SK-N-SH (cell line): ENCODE measurements around the gene THUMPD3. TPM values are rescaled to one million over a fixed set of nuclear protein-coding genes. Genes with fewer than 3 reads are reported as not detected.
A peak's percentile ranks its signal among the peaks of the same experiment; 100 is the strongest.

Experiments
- CTCF ChIA-PET: fragments of 300-600, 350-600 bp; formaldehyde crosslinking; extraction: SDS; loops from one replicate; lab custom pipeline; 2021; lab: Yijun Ruan, JAX
- POLR2A ChIA-PET: fragments of 350-600 bp; sonication (Branson Sonifier 250); formaldehyde crosslinking; extraction: SDS; loops from one replicate; lab custom pipeline; 2020; ENCODE audit warnings: antibody characterized with exemption, inconsistent platforms; lab: Yijun Ruan, JAX
- DNase-seq: peaks from one replicate; pipeline ENCODE4 v3.0.0; 2012
- H2AFZ ChIP-seq: fragments of 200-600 bp; sonication (generic); 2 replicates; pipeline ENCODE4 v1.8.1; 2016; ENCODE audit warnings: antibody characterized with exemption, mild to moderate bottlenecking, low read depth
- H3F3A ChIP-seq: fragments of 200-600 bp; sonication (generic); replicated peaks from 2 replicates; pipeline ENCODE3; 2016; ENCODE audit warnings: antibody characterized with exemption, mild to moderate bottlenecking; ENCODE audit not compliant: insufficient read depth
- H3K27ac ChIP-seq, 2 experiments: fragments of 200-500 bp in 1 of 2; fragments of 200-600 bp in 1 of 2; sonication (Bioruptor generic) in 1 of 2; sonication (generic), shearing (Covaris generic) in 1 of 2; 2 replicates each; pipeline versions ENCODE4 v1.5.1 to v1.6.1; 2014 to 2016; ENCODE audit warnings: low read depth in 2 of 2, inconsistent platforms in 1 of 2, low read length in 1 of 2, mild to moderate bottlenecking in 1 of 2, mixed read lengths in 1 of 2
- H3K27me3 ChIP-seq: fragments of 200-600 bp; sonication (generic), shearing (Covaris generic); 2 replicates; pipeline ENCODE4 v1.6.1; 2016; ENCODE audit warnings: mixed run types; ENCODE audit not compliant: insufficient read depth
- H3K36me3 ChIP-seq, 2 experiments: fragments of 200-500 bp in 1 of 2; fragments of 200-600 bp in 1 of 2; sonication (Bioruptor generic) in 1 of 2; sonication (generic) in 1 of 2; replicated peaks in 1 of 2; 2 replicates each; pipeline versions ENCODE3 to v1.5.1; 2014 to 2016; ENCODE audit warnings: low read length in 1 of 2, mild to moderate bottlenecking in 1 of 2; ENCODE audit not compliant: insufficient read depth in 2 of 2, control insufficient read depth in 1 of 2
- H3K4me1 ChIP-seq, 2 experiments: fragments of 200-500 bp in 1 of 2; fragments of 200-600 bp in 1 of 2; sonication (Bioruptor generic) in 1 of 2; sonication (generic), shearing (Covaris generic) in 1 of 2; 2 replicates each; pipeline versions ENCODE4 v1.5.1 to v1.6.1; 2014 to 2016; ENCODE audit warnings: low read depth in 1 of 2, low read length in 1 of 2, mixed run types in 1 of 2; ENCODE audit not compliant: insufficient read depth in 2 of 2, control insufficient read depth in 1 of 2
- H3K4me2 ChIP-seq: fragments of 200-600 bp; sonication (generic), shearing (Covaris generic); 2 replicates; pipeline ENCODE4 v1.6.1; 2017; ENCODE audit warnings: mixed run types
- H3K4me3 ChIP-seq, 2 experiments: fragments of 200-500 bp in 1 of 2; fragments of 200-600 bp in 1 of 2; sonication (Bioruptor generic) in 1 of 2; sonication (generic), shearing (Covaris generic) in 1 of 2; 2 replicates each; pipeline versions ENCODE4 v1.5.1 to v1.8.1; 2014 to 2016; ENCODE audit warnings: low read depth in 2 of 2, inconsistent platforms in 1 of 2, low read length in 1 of 2, mild to moderate bottlenecking in 1 of 2, mixed read lengths in 1 of 2, moderate library complexity in 1 of 2
- H3K79me2 ChIP-seq: fragments of 200-600 bp; sonication (generic); 2 replicates; pipeline ENCODE4 v1.8.1; 2017; ENCODE audit warnings: mild to moderate bottlenecking; ENCODE audit not compliant: insufficient read depth
- H3K9ac ChIP-seq: fragments of 200-600 bp; sonication (generic); 2 replicates; pipeline ENCODE4 v1.6.1; 2017; ENCODE audit warnings: mixed run types
- H3K9me2 ChIP-seq: fragments of 200-600 bp; sonication (generic); 2 replicates; pipeline ENCODE4 v1.6.1; 2017; ENCODE audit warnings: mixed run types
- H3K9me3 ChIP-seq: fragments of 200-600 bp; sonication (generic); 2 replicates; pipeline ENCODE4 v1.6.1; 2017; ENCODE audit warnings: mixed run types, mild to moderate bottlenecking, moderate library complexity
- H4K20me1 ChIP-seq: fragments of 200-600 bp; sonication (generic); 2 replicates; pipeline ENCODE4 v1.6.1; 2017; ENCODE audit warnings: mild to moderate bottlenecking, mixed run types; ENCODE audit not compliant: insufficient read depth
- FOXJ3 ChIP-seq: sonication (generic); formaldehyde crosslinking; IDR thresholded peaks from 2 replicates; pipeline ENCODE4 v1.5.1; 2020; ENCODE audit warnings: mild to moderate bottlenecking, missing genetic modification reagents
- GATA2 ChIP-seq: sonication (generic); formaldehyde crosslinking; IDR thresholded peaks from 2 replicates; pipeline ENCODE4 v1.5.0; 2020; ENCODE audit warnings: mild to moderate bottlenecking, missing genetic modification reagents
- JUND ChIP-seq: IDR thresholded peaks from 2 replicates; pipeline ENCODE4 v1.4.0; 2012
- NRF1 ChIP-seq: IDR thresholded peaks from 2 replicates; pipeline ENCODE4 v1.6.1; 2012; ENCODE audit warnings: low read depth, mild to moderate bottlenecking, low read length
- PBX3 ChIP-seq: IDR thresholded peaks from 2 replicates; pipeline ENCODE4; 2012
- RCOR1 ChIP-seq: fragments of 150-350 bp; IDR thresholded peaks from 2 replicates; pipeline ENCODE4 v1.6.1; 2017; ENCODE audit warnings: antibody characterized with exemption, low read length
- REST ChIP-seq: IDR thresholded peaks from 2 replicates; pipeline ENCODE4 v1.6.1; 2012; ENCODE audit warnings: mild to moderate bottlenecking, low read depth, low read length, moderate library complexity
- RXRA ChIP-seq: IDR thresholded peaks from 2 replicates; pipeline ENCODE4 v1.4.0; 2012; ENCODE audit warnings: low read depth, mild to moderate bottlenecking, borderline replicate concordance
- TCF12 ChIP-seq: IDR thresholded peaks from 2 replicates; pipeline ENCODE4 v1.4.0; 2012
- TEAD4 ChIP-seq: IDR thresholded peaks from 2 replicates; pipeline ENCODE4 v1.4.0; 2012; ENCODE audit warnings: mild to moderate bottlenecking, borderline replicate concordance; ENCODE audit not compliant: insufficient read depth
- USF1 ChIP-seq: IDR thresholded peaks from 2 replicates; pipeline ENCODE4 v1.4.0; 2012; ENCODE audit warnings: low read depth, borderline replicate concordance
- YY1 ChIP-seq: IDR thresholded peaks from 2 replicates; pipeline ENCODE4 v1.4.0; 2012; ENCODE audit warnings: low read depth, mild to moderate bottlenecking
- ZBTB33 ChIP-seq: IDR thresholded peaks from 2 replicates; pipeline ENCODE4 v1.4.0; 2012; ENCODE audit warnings: low read depth, borderline replicate concordance
- WGBS: methylation state at CpG from one replicate; pipeline ENCODE4 v1.1.6; 2017; ENCODE audit warnings: low lambda C conversion rate; 5-methylcytosine and 5-hydroxymethylcytosine counted together
- polyA plus RNA-seq, 3 experiments: library from polyadenylated mRNA; depleted of rRNA; stranded (reverse); fragments of >200 nt; gene quantifications; 2 replicates each; pipeline ENCODE4 v1.2.3, GENCODE V29; 2012

THUMPD3 gene
- polyA plus RNA-seq, 1 of the 3 experiments (the other 2 are of a cell fraction) = 27.1 TPM

DNA sequence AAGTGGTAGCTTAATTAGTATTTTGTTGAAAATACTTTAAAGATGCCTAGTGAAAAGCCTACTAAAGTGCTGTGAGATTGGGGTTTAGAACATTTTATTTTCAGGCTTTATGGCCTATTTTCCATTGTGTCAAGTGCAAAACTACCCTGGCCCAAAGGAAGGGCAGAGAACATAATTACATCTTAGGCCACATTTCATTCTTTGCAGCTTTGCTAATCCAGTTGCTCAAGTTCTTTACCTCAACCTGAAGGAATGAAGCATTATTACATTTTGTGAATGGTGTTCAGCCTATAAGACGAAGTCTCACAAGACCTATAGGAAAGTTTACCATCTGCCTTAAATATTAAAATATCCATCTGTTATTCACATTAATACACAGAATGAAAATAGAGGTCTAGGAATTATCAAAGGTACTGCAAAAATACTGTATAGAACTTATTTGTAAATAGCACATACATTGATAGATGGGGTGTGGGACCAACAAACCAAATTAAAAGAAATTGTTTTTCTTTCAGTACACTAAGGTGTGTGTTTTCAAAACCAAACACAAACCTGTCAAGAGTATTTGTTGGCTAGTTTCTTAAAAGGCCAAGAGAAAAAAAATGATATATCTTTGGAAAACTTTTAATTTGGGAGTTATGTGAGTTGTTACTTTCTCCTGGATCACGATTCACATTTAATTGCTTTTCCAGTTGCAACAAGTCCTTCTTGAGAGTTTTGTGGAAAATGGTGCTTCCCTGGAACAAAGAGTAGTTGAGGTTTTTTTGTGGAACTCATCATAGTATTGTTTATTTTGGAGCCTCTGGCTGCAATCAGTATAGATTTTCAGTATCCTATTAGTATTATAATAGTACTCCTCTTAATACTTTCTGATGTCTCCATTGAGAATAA lies 22.6 kb downstream of the THUMPD3 start:
- TF ChIP-seq PBX3 = no peak
- TF ChIP-seq, all 33 proteins: peak for 0
- WGBS = 88% methylated on average over 2 of the region's 2 CpGs
- Histone ChIP-seq H3K4me2 (no peak overlapping the region), H3K4me1 (no peaks in the 10 kb centered on the region), H3K79me2 (peaks cover 42% of the 10 kb centered on the region), H3K36me3 (peaks cover 75 to 79% of the 10 kb centered on the region in 2 experiments), H3K9me2 (no peaks in the 10 kb centered on the region), H3F3A (peaks cover 67% of the 10 kb centered on the region), H4K20me1 (peaks cover 4% of the 10 kb centered on the region; the same call in 1 of the 2 replicates), H3K4me3 (no peak overlapping the region), H2AFZ (no peak overlapping the region), H3K27me3 (no peaks in the 10 kb centered on the region), H3K9ac (no peak overlapping the region), H3K27ac (peak overlapping the region in 1 of 2 experiments; percentile 49; a peak in 2 of 4 replicates), H3K9me3 (no peaks in the 10 kb centered on the region)
- CTCF ChIA-PET = interaction anchor here (1.6 kb wide), 1 partner anchor 15 kb away, joined by 3 read pairs; no protein-coding TSS in a partner anchor
- POLR2A ChIA-PET = interaction anchor here (1.4 kb wide), 1 partner anchor 22 kb away, joined by 5 read pairs; the partner anchor contains the start of gene THUMPD3
- DNase-seq = no peak

DNA sequence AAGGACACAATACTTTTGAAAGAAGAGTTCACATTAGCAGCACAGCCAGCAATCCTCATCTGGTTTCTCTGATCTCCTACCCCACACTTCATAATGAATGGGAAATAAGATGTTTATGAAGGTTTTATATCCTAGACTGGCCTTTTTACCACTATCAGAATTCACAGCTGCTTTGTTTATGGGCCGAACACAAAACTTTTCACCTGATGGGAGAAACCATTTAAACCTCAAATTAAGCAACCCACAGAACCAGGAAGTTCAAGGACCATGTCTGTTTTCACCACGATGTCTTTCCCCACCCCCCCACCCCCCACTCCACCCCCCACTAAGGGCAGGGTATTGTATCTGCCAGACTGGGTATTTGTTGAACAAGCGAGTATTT lies 23.2 kb downstream of the THUMPD3 start:
- POLR2A ChIA-PET = interaction anchor here (1.4 kb wide), 1 partner anchor 23 kb away, joined by 5 read pairs; the partner anchor contains the start of gene THUMPD3

More for the DNA sequence above, 23.2 kb downstream of the THUMPD3 start:
- H3K4me3 ChIP-seq = no peak overlapping the region
- 65% methylated on average over 3 of the region's 3 CpGs for WGBS
- H3K9me2 ChIP-seq = no peaks in the 10 kb centered on the region
- no peak overlapping the region for H2AFZ ChIP-seq
- H3K79me2 ChIP-seq = peaks cover 49% of the 10 kb centered on the region
- no peak for TF ChIP-seq YY1
- no peak for TF ChIP-seq TEAD4
- no peak for TF ChIP-seq RCOR1
- no peak for TF ChIP-seq FOXJ3 (CRISPR knock-in tag)
- TF ChIP-seq PBX3 = no peak
- no peak for TF ChIP-seq NRF1
- TF ChIP-seq GATA2 (CRISPR knock-in tag) = no peak
- no peak for TF ChIP-seq TCF12
- TF ChIP-seq REST = no peak
- TF ChIP-seq USF1 = no peak
- TF ChIP-seq RXRA = no peak
- no peak for TF ChIP-seq ZBTB33
- no peak for TF ChIP-seq JUND
- peaks cover 65% of the 10 kb centered on the region for H3F3A ChIP-seq
- no peak for DNase-seq
- H3K4me1 ChIP-seq = no peaks in the 10 kb centered on the region
- 0 out of 4 replicates have a peak overlapping the region, but pooled peaks of 1 of the 2 experiments have one; percentile 49 for H3K27ac ChIP-seq
- no peaks in the 10 kb centered on the region for H3K27me3 ChIP-seq
- CTCF ChIA-PET = no interaction called here
- H4K20me1 ChIP-seq = peaks cover 11% of the 10 kb centered on the region
- H3K9me3 ChIP-seq = no peaks in the 10 kb centered on the region
- H3K4me2 ChIP-seq = no peak overlapping the region
- H3K9ac ChIP-seq = no peak overlapping the region
- H3K36me3 ChIP-seq = peaks cover 79% of the 10 kb centered on the region in 2 experiments
